ENCODE results near the gene ATG10. TPM values are rescaled to one million over a fixed set of nuclear protein-coding genes. Genes with fewer than 3 reads are reported as not detected.

Gene ATG10
- total RNA-seq, 1 donor from 2014 or later, result 8.7 TPM

- H3K36me3 Mint-ChIP-seq, result no peaks in the 10 kb centered on the region
- TF ChIP-seq CTCF (conservative IDR thresholded peaks at IDR 0.05), result no peak
- no peaks in the 10 kb centered on the region for H3K9me3 Mint-ChIP-seq
- H3K4me3 Mint-ChIP-seq, result no peak overlapping the region
- H3K4me1 Mint-ChIP-seq (ENCODE audit: unreplicated experiment), result no peaks in the 10 kb centered on the region
- no peak overlapping the region for H3K27ac Mint-ChIP-seq
- no peaks in the 10 kb centered on the region for H3K27me3 Mint-ChIP-seq
- no peak for DNase-seq (ENCODE audit: extremely low spot score, unreplicated experiment)
Observed at GRCh38 chr5:82068723-82069122, 96.9 kb downstream of the ATG10 start.

GRCh38 chr5:82072138-82072537 is 100.3 kb downstream of the ATG10 start:
- no peak for TF ChIP-seq CTCF (conservative IDR thresholded peaks at IDR 0.05)
- H3K9me3 Mint-ChIP-seq, result no peaks in the 10 kb centered on the region
- H3K4me1 Mint-ChIP-seq (ENCODE audit: unreplicated experiment), result peaks cover 7% of the 10 kb centered on the region
- DNase-seq (ENCODE audit: extremely low spot score, unreplicated experiment), result no peak
- H3K36me3 Mint-ChIP-seq, result no peaks in the 10 kb centered on the region
- H3K4me3 Mint-ChIP-seq, result no peak overlapping the region
- H3K27me3 Mint-ChIP-seq, result no peaks in the 10 kb centered on the region
- no peak overlapping the region for H3K27ac Mint-ChIP-seq

- no peaks in the 10 kb centered on the region for H3K9me3 Mint-ChIP-seq
- no peaks in the 10 kb centered on the region for H3K27me3 Mint-ChIP-seq
- TF ChIP-seq CTCF (conservative IDR thresholded peaks at IDR 0.05), result no peak
- H3K4me1 Mint-ChIP-seq (ENCODE audit: unreplicated experiment), result peaks cover 7% of the 10 kb centered on the region
- H3K36me3 Mint-ChIP-seq, result no peaks in the 10 kb centered on the region
- no peak overlapping the region for H3K4me3 Mint-ChIP-seq
- DNase-seq (ENCODE audit: extremely low spot score, unreplicated experiment), result no peak
- no peak overlapping the region for H3K27ac Mint-ChIP-seq
Observed at GRCh38 chr5:82073179-82073578, 101.4 kb downstream of the ATG10 start.

- Mint-ChIP-seq H3K4me1 (ENCODE audit: unreplicated experiment) (peaks cover 7% of the 10 kb centered on the region), H3K9me3 (no peaks in the 10 kb centered on the region), H3K27ac (no peak overlapping the region), H3K36me3 (peaks cover 5% of the 10 kb centered on the region), H3K27me3 (no peaks in the 10 kb centered on the region), H3K4me3 (no peak overlapping the region)
- DNase-seq (ENCODE audit: extremely low spot score, unreplicated experiment), result no peak
- no peak for TF ChIP-seq CTCF (conservative IDR thresholded peaks at IDR 0.05)
Observed at GRCh38 chr5:82074950-82075349, 103.1 kb downstream of the ATG10 start.

GRCh38 chr5:82077496-82077895 is 105.7 kb downstream of the ATG10 start:
- peaks cover 8% of the 10 kb centered on the region for H3K36me3 Mint-ChIP-seq
- peaks cover 7% of the 10 kb centered on the region for H3K4me1 Mint-ChIP-seq (ENCODE audit: unreplicated experiment)
- DNase-seq (ENCODE audit: extremely low spot score, unreplicated experiment), result no peak
- TF ChIP-seq CTCF (conservative IDR thresholded peaks at IDR 0.05), result no peak
- H3K9me3 Mint-ChIP-seq, result no peaks in the 10 kb centered on the region
- no peaks in the 10 kb centered on the region for H3K27me3 Mint-ChIP-seq
- H3K27ac Mint-ChIP-seq, result no peak overlapping the region
- H3K4me3 Mint-ChIP-seq, result no peak overlapping the region

- Mint-ChIP-seq H3K4me1 (ENCODE audit: unreplicated experiment) (no peaks in the 10 kb centered on the region), H3K4me3 (no peak overlapping the region), H3K9me3 (peaks cover 8% of the 10 kb centered on the region), H3K27ac (no peak overlapping the region), H3K27me3 (no peaks in the 10 kb centered on the region), H3K36me3 (no peaks in the 10 kb centered on the region)
- no peak for DNase-seq (ENCODE audit: extremely low spot score, unreplicated experiment)
- TF ChIP-seq CTCF (conservative IDR thresholded peaks at IDR 0.05), result no peak
Observed at GRCh38 chr5:82091617-82092016, 119.8 kb downstream of the ATG10 start.
